Measurements from ENCODE around the gene ZNF787. TPM values are rescaled to one million over a fixed set of nuclear protein-coding genes. Genes with fewer than 3 reads are reported as not detected.

ZNF787 gene
- total RNA-seq, 3 donors from 2014 or later: 49.1 to 61.2 (median 56.1) TPM

DNA sequence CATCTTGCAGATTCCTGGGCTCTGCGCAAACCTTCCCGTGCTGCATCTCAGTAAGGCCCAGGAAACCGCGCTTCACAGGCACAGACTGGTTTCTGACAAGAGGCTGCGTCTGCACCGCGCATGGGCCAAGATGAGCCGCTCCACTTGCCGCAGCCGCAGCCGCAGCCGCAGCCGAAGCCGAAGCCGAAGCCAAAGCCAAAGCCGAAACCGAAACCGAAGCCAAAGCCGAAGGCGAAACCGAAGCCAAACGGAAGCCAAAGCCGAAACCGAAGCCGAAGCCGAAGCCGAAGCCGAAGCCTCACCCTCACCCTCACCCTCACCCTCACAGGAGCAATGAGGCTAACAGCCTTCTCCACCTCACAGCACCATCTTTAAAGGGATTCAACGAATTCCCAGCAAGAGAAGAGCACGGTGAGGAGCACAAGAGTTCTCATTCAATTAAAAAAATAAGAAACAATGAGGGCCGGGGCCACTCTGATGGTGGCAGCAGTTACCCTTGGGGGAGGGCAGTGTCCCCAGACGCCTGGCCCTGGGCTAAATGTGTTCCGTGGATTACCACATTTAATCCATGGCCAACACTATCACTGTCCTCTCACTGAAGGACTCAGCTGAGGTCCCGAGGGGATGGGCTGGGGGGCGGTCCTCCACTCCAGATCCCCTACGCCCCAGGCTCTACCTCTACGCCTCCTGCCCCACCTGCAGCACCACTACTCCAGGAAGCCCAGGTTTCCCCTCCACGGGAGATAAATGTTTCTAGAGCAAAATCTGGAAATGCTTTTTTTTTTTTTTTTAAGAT is 29.1 kb downstream of the ZNF787 start:
- intact Hi-C loops (cut with DNase I, micrococcal nuclease): no loop called here
- TF ChIP-seq CTCF (IDR thresholded peaks at IDR 0.05): no peak
- no peaks in the 10 kb centered on the region for H3K4me1 ChIP-seq (ENCODE audit: low read depth)
- DNase-seq (peak in 1 of 3 donors; percentile 7), ATAC-seq (no peak)
- H3K4me3 ChIP-seq: no peak overlapping the region
- no peaks in the 10 kb centered on the region for H3K9me3 ChIP-seq
- H3K36me3 ChIP-seq (ENCODE audit: low read depth): no peaks in the 10 kb centered on the region

DNA sequence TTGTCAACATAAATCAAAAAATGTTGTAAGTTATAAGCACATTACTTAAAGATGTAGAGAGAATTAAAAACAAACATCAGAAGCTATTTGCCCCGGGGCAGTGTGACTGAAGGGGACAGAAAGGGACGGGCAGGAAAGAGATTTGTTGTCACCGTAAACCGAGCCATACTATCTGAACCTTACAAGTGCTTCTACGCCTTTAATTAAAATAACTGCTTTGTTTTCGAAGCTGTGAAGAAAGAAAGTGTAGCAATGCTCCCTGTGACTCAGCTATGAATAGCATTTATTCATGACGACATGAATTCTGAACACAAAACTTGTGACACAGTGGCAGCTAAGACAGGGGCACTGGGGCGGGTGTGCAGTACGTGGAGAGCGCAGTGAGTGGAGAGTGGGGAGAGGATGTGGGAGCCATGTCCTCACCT is 30.0 kb downstream of the ZNF787 start:
- intact Hi-C loops (cut with DNase I, micrococcal nuclease): no loop called here
- no peaks in the 10 kb centered on the region for H3K9me3 ChIP-seq
- ATAC-seq (no peak), DNase-seq (peak in 1 of 3 donors; percentile 1)
- no peak overlapping the region for H3K4me3 ChIP-seq
- no peaks in the 10 kb centered on the region for H3K36me3 ChIP-seq (ENCODE audit: low read depth)
- TF ChIP-seq CTCF (IDR thresholded peaks at IDR 0.05): no peak
- H3K4me1 ChIP-seq (ENCODE audit: low read depth): no peaks in the 10 kb centered on the region

DNA sequence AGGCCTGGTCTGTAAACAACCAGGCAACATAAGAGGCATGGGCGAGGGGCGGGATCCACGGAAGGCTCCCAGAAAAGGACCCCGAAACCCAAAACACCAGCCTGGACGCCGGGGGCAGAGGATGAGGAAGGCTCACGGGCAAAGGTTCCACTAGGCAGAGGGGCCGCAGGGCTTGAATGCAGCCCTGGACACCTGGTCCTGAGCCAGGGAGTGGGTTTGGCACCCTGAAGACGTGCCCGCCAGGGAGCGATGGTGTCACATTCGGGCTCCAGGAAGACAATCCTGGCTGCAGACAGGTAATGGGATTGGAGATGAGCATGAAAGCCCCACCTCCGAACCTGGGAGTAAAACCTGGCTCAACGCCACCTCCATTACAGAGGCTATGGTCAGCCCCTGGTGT is 31.8 kb downstream of the ZNF787 start:
- Histone ChIP-seq H3K4me3 (no peak overlapping the region), H3K36me3 (ENCODE audit: low read depth) (no peaks in the 10 kb centered on the region), H3K9me3 (no peaks in the 10 kb centered on the region), H3K4me1 (ENCODE audit: low read depth) (no peaks in the 10 kb centered on the region)
- DNase-seq (no peak), ATAC-seq (no peak)
- no peak for TF ChIP-seq CTCF (IDR thresholded peaks at IDR 0.05)
- intact Hi-C loops (cut with DNase I, micrococcal nuclease): loop anchor here in 1 of 2 donors (5.0 kb wide), 1 partner anchor 73 kb away; no protein-coding TSS in a partner anchor

DNA sequence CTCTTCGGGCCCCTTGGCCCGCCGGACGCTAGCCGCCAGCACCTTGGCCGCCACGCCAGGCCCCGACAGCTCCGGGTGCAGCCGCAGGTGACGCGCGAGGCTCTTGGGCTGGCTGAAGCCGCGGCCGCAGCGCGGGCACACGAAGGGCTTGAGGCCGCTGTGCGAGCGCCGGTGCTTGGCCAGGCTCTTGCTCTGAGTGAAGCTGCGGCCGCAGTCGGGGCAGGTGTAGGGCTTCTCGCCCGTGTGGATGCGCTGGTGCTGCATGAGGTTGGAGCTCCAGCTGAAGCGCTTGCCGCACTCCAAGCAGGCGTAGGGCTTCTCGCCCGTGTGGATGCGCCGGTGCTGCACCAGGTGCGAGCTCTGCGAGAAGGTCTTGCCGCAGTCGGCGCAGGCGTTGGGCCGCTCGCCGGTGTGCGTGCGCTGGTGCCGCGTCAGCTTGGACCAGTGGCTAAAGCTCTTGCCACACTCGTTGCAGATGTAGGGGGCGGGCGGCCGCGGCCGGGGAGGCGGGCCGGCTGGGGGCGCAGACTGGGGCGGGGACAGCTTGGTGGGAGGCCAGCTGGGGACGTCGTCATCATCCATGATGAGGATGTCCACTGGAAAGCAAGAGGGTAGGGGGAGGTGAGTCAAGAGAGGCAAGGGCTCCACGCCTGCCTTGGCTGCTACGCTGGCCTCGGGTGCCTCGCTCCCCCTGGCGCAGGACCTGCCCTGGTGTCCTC is 32.4 kb downstream of the ZNF787 start:
- no peaks in the 10 kb centered on the region for H3K36me3 ChIP-seq (ENCODE audit: low read depth)
- TF ChIP-seq CTCF (IDR thresholded peaks at IDR 0.05): no peak

GRCh38 chr19:56087647-56088496 is 33.2 kb downstream of the ZNF787 start:
- DNase-seq (no peak), ATAC-seq (no peak)
- TF ChIP-seq CTCF (IDR thresholded peaks at IDR 0.05): no peak
- H3K9me3 ChIP-seq: no peaks in the 10 kb centered on the region
- no peaks in the 10 kb centered on the region for H3K4me1 ChIP-seq (ENCODE audit: low read depth)
- intact Hi-C loops (cut with DNase I, micrococcal nuclease): loop anchor here in 1 of 2 donors (5.0 kb wide), 1 partner anchor 74 kb away; no protein-coding TSS in a partner anchor
- H3K36me3 ChIP-seq (ENCODE audit: low read depth): no peaks in the 10 kb centered on the region
- no peak overlapping the region for H3K4me3 ChIP-seq

More for the DNA sequence above, 32.4 kb downstream of the ZNF787 start:
- no peak for ATAC-seq
- no peak for DNase-seq
- Histone ChIP-seq H3K4me3 (no peak overlapping the region), H3K9me3 (no peaks in the 10 kb centered on the region), H3K4me1 (ENCODE audit: low read depth) (no peaks in the 10 kb centered on the region)
- intact Hi-C loops (cut with DNase I, micrococcal nuclease): loop anchor here in 1 of 2 donors (5.0 kb wide), 1 partner anchor 74 kb away; no protein-coding TSS in a partner anchor

All from mucosa of descending colon (tissue), 3 donors.